Stimulated activated CD8-positive, alpha-beta memory T cell treated with anti-CD3 and anti-CD28 coated beads, Interleukin-15, amount 100 ng/mL, for 1 hour (primary cell): Measurements from ENCODE around the gene RAI1.
A peak's percentile ranks its signal among the peaks of the same experiment; 100 is the strongest.

Source experiments
- DNase-seq: peaks from one replicate; pipeline ENCODE4 v3.0.0-alpha.2; 2020; ENCODE audit warnings: low read depth

RAI1 gene

DNA sequence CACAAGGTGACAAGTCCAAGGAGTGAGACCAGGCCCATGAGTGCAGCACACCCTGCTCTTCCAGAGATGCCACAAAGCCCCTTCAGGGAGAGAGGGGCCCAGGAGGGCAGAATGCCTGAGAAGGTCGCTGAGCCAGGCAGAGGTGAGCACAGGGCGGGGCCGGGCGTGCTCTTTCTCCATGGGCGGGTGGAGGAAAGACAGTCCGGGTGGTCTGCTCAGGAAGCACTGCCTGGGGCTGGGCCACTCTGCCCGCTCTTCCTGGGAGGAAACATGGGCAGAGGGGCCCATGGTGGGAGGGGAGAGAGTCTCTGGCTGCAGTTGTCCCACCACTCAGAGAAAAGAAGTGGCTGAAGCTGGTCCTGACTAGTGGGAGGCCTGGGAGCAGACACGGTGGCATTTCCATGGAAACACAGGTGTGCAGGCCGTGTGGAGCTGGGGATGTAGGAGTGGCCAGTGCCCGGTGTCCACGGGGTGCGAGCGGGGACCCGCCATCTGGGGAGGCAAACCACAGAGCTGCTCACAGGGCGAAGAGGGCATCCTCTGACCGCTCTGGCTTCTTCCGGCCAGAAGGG is 165.9 kb downstream of the RAI1 start:
- DNase-seq = no peak

DNA sequence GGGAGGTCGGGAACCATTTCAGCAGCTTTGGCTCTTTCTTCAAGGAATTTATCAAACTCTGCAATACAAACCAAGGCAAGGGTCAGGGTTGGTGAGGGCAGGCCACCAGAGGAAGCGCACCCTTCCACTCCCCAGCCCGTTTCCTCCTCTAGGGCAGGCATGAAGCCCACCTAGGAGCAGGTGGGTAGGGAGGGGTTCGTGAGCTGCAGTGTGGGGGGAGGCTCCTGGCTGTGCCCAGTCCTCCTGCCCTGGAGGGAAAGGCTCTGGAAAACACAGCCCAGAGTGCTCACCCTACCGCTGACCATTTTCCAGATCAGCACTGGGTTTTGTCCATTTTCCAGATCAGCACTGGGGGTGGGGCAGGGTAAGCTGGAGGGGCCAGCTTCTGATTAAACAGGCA is 166.5 kb downstream of the RAI1 start:
- no peak for DNase-seq

DNA sequence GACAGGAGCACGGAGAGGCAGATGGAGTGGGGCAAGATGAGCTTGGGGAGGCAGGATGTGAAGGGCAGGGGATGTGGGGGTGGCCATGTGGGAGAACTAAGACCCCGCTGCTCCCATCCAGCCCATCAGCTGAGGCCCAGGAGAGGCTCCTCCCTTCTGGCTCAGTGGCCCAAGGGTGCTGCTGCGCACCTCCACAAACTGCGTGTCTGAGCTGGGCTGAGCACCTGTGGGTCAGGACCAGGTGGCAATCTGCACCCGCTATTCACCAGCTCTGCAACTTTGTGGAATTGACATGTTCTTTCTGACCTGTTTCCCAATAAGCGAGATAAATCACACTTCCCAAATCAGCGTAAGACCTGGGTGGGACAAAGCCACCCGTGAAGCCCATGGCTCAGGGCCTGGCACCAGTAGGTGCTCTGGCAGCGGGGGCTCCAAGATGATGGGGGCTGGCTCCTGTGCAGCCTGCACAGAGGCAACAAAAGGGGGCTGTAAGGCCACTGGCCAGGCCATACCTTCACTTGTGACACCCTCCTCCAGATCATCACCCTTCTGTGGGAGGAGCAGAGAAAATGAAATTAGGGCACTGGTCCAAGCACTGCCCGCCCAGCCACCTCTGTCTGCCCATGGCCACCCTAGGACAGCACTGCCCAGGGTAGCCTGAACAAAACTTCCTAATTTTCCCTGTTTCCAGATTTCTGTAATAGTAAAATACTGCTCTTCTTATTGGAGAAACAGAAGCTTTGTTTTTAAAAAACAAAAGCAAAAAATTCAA is 167.2 kb downstream of the RAI1 start:
- no peak for DNase-seq

DNA sequence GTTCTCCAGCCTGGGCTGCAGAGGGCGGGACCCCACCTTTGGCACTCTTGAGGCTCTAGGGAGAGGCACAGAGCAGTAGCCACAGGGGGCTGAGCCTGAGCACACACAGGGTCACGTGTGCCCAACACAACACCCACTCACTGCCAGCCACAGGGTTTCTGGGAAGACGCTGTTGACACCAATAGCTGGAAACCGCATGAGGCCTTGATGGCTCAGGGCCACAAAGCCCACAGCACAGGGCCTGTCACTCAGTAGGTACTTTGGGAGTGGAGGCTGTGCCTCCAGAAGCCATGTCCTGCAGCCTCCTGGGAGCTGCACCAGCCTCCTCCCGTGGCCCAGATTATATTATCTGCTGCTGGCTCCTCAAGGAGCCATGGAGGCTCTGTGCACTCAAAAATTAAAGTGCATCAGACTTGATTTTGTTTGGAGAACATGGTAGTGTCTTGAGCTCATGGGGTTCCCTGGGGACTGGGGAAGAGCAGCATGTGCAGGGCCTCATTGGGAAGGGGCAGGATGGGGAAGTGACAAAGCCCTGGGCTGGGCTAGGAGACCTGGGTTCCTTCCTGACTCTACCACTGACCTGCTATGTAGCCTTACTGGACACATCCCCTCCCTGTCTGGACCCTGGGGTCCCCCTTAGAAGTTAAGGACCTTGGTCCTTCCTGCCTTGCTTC is 168.0 kb downstream of the RAI1 start:
- peak; percentile 63 for DNase-seq

DNA sequence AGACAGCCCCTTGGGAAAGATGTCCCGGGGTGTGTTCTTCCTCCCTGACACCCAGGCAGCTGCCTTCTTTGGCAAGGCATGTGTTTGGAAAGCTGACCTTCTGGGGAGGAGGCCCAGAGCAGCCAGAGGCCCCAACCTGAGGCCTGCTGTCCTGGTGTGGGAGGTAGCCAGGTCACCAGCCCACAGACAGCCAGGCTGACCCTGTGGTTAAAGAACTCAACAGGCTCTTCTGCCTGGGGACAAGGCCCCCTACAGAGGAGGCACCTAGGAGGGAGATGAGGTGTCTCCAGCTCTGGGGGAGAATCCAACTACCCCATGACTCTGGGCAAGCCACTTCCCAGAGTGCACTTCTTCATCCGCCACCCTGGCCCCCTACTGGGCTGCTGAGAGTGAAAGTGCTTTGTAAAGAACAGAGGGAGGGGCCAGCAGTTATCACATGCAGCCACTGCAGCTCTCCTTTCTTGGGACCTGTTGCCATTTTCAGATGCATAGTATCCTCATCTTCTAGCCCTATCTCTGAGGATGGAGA is 168.7 kb downstream of the RAI1 start:
- DNase-seq = no peak

DNA sequence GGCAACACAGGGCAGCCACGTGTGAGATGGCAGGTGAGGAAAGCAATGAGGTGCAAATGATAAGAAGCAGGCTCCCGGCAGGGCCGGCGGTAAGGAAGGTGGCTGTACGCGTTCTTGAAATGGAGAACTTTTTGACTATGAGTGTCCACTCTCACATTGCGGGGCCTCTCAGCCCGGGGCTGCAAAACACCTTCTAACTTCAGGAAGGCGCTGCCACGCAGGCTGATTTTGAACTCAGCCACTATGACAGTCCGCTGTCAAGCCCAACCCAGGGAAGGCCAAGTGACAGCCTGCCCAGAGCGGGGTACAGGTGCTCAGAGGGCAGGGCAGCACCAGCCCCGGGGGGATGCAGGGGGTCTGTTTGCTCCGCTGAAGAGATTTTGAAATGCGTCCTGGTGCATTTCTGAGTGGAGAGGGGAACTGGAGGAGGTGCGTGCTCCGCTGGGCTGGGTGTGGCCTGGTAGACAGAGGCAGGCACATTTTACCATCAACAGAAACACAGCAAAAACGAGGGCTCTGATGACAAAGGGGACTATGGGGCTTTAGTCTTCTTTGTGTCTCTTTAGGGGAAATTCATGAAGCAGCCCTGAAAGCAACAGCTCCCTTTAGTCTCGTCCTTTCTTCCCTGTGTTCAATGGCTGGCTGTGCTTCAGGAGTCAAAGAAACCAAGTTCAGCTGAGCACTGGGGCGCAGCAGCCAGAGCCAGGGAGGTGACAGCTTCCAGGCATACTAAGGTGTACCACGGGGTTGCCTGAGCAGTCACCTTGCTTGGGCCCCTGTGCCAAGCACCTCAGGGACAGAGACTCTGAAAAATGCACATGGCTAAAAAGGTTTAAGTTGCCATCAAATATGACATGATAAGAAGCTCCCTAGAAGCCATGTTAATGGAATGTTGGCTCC is 170.1 kb downstream of the RAI1 start:
- DNase-seq = no peak

DNA sequence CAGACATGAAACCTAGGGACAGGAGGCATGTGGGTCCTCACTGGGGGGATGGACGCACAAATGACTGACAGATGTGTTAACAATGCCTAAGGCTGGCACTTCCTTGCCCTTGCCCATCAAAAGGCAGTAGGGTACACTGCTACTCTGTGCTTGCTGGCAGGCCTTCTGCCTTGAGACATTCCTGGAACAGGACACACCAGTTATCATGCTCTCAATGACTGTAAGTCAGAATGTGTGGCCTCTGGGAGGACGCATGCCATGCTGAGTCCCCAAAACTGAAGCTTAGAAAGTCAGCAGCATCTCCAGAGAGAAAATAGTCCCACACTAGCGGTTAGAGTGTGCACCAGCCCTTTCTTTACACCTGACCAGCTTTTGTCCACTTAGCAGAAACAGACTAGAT is 171.7 kb downstream of the RAI1 start:
- no peak for DNase-seq

DNA sequence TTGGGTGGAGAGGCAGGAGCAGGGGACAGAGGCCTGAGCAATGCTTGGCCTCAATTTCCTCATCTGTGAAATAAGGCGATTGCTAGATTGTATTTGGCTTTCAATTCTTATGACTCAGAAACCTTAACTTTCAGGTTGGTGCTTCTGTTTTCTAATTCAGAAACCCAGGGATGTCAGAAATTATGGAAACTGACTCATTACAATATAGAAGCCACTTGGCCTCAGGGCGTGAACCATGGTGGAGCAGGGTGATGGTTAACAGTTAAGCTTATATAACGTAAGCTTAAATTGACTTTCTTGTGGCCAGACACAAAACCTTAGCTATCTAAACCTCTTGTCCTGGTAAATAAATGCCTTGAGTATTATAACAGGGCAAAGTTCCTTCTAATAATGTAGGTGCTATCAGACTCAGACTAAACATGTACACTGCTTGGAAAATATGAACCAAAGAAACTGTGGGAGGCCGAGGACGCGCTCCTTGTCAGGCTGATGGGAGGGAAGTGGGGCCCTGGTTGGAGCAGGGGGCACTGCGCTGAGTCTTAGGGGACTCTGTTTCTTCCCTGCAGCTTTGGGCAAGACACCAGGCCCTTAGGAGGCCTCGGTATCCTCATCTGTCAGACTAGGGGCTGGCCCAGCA is 172.7 kb downstream of the RAI1 start:
- DNase-seq = no peak

DNA sequence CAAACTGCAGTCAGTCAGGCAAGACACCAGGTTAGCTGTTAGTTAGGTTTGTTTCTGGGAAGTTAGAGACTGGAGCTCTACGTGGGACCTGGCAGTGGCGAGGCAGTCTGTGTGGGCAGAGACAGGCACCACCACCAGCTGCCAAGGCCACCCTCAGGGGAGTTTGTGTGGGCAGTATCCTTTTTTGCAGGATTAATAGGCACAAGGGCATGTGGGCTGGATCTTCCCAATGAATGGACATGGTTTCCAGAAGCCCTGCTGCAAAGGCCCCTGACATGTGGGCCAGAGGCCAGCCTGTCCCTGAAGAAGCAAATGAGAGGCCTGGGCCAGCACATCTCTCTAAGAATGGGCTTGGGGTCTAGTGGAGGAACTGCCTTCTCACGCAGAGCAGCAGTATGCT is 174.7 kb downstream of the RAI1 start:
- DNase-seq = no peak

DNA sequence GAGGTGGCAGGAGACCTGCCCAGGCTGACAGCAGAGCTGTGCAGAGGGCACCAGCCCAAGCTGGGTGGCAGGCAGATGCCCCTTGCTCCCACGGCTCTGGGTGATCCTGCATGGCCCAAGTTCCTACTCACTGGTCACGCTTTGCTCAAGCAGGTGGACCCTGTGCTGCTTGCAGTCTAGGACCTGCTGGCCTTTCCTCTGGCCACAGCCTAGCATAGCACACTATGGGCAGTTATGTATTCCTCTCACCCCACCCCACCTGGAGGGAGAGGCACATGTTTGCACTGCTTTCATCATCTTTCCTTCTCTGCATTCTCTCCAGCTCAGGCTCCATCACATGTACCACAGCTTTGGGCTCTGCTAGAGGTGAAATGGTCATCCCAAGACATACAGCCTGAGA is 175.1 kb downstream of the RAI1 start:
- no peak for DNase-seq

DNA sequence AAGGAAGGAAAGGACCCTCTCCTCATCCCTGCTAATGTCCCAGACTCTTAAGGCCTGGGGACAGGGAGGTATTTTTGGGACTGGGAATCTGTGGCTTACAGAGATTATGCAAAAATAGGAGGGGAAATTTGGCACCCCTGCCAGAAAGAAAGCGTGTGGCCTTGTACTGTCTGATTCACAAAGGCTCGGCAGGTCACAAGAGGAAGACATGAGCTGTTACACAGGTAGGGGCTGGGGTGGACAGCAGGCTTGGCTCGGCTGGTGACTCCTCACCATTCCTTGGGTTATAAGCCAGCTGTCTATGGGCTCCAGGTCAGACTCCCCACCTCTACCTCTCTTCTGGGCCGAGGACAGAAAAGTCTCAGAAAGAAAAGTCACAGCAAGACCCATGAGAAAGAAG is 176.2 kb downstream of the RAI1 start:
- no peak for DNase-seq

DNA sequence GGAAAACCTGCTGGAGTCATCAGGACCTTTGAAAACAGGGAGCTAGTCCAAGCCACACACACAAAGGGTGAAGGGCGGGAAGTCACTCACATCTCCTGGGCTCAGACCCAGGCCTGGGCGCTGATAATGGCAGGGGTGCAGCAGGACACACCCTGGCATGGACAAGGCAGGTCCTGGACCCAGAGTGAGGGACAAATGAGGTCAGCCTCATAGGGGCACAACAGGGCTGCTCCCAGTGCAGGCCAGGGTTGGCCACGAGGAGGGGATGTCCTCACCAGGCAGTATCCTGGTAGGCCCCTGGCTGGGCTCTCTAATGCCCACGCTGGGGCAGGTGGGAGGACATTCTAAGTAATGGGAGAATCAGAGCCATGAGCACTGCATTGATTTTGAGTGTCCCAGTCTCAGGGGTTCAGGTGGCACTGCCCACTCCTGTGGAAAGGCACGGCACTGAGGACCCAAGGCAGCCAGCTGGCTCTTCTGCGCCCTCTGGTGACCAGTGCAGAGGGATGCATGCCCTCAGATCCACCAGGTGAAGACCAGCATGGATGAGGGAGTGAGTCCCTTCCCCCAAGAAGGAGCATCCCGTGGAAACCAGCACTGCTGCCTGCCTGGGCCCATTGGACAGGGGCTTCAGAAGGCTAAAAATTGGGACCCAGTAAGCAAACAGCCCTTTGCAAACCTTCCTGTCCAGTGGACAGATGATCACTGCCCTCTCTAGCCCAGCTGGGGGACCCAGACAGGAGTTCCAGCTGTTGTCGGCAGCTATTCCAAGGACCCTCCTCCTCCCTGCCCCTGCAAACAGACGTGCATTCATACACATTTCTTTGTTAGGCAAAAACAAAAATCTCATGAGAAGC is 178.9 kb downstream of the RAI1 start:
- DNase-seq = peak; percentile 41

DNA sequence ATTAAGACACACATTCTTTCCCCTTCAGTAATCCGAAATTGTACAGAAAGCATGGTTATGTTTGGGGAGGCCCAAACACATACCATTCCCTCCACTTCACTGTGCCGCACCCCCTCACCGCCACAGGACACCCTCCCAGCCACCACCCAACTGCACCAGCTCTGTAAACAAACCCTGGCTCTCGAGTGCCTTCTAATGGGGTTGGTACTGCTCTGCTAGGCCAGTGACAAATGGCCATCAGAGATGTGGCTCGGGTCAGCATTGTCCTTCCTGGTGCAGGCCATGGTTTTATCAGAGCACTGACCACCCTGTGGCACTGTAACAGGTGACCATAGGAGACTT is 179.5 kb downstream of the RAI1 start:
- no peak for DNase-seq
